NT2/D1 (cell line): Measurements from ENCODE around the gene ARHGAP24.

ENCODE experiments used
- SUZ12 ChIP-seq: IDR thresholded peaks from 2 replicates; pipeline ENCODE4 v1.6.1; 2011; ENCODE audit not compliant: insufficient read length, insufficient read depth; ENCODE audit errors: extremely low read depth
- YY1 ChIP-seq: IDR thresholded peaks from 2 replicates; pipeline ENCODE4 v1.6.1; 2011; ENCODE audit not compliant: insufficient read length, insufficient read depth

DNA sequence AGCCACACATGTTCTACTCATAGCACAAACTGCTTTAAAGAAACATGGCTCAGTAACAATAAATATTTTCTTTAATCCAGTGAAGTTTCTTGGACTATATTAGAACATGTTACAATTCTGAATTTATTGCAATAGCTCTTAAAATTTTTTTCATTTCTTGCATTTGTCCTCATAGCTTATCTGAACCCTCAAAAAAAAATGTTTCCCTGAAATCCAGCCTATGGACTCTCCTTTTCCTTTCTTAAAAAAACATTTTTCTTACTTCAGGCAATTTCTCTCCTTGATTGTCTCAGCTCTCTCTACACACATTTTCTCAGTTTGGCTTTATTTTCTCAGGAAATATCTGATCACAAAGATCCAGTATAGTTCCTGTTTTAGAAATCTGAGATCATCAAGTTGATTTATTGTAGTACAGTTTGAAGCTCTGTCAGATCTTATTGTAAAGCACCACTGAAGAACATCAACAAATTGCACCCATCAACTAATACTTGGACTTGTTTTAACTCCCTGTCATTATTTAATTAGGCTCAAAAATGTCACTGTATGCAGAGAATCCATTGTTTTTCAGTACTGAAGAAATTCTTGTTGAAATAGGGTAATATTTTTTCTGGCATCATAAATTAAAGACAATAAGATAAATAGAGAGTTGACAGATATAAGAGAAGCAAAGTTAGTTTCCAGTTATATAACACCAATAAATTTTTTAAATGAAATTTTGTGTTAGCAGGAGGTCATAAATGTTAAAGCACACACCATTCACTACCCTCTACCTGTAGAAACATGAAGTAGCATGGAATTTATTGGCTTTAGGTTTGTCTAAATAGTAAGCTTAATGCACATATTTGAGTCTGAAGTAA lies 317.7 kb downstream of the ARHGAP24 start:
- TF ChIP-seq SUZ12 (no peak), YY1 (no peak)
